Activated naive CD8-positive, alpha-beta T cell treated with anti-CD3 and anti-CD28 coated beads, Interleukin-2, amount 50 U/mL, for 24 hours (primary cell): ENCODE measurements around the gene CPNE9.
A peak's percentile ranks its signal among the peaks of the same experiment; 100 is the strongest.

Experiments used
- ATAC-seq: fragments of 150-1000 bp; cut with Tn5 transposase; one replicate; pipeline ENCODE4 v1.10.0; 2021
- DNase-seq: peaks from one replicate; pipeline ENCODE4 v3.0.0; 2021
- H3K27ac Mint-ChIP-seq: one replicate; pipeline ENCODE4 v1.8.0; 2021; ENCODE audit warnings: mild to moderate bottlenecking, mixed read lengths
- H3K27me3 Mint-ChIP-seq: one replicate; pipeline ENCODE4 v1.8.0; 2021; ENCODE audit warnings: mixed read lengths
- H3K36me3 Mint-ChIP-seq: one replicate; pipeline ENCODE4 v1.8.0; 2021; ENCODE audit warnings: low read depth, mixed read lengths
- H3K4me1 Mint-ChIP-seq: one replicate; pipeline ENCODE4 v1.8.0; 2021; ENCODE audit warnings: mixed read lengths
- H3K4me3 Mint-ChIP-seq: one replicate; pipeline ENCODE4 v1.8.0; 2021; ENCODE audit warnings: mild to moderate bottlenecking, moderate library complexity, mixed read lengths
- H3K9me3 Mint-ChIP-seq: one replicate; pipeline ENCODE4 v1.8.0; 2021; ENCODE audit warnings: mixed read lengths

CPNE9 gene

GRCh38 chr3:9703736-9704346, at the start of gene CPNE9:
Gene CPNE9 (plus strand): TSS chr3:9703833. CDS start chr3:9703997, 164 bp downstream.
- DNase-seq (no peak), ATAC-seq (peak; percentile 8)
- H3K27ac Mint-ChIP-seq = no peak within 1 kb of the TSS
- H3K9me3 Mint-ChIP-seq = no peaks in the 10 kb centered on the region
- peaks cover 35% of the 10 kb centered on the region for H3K27me3 Mint-ChIP-seq
- H3K4me3 Mint-ChIP-seq = no peak within 1 kb of the TSS
- H3K36me3 Mint-ChIP-seq = peaks cover 18% of the 10 kb centered on the region
- peaks cover 8% of the 10 kb centered on the region for H3K4me1 Mint-ChIP-seq

DNA sequence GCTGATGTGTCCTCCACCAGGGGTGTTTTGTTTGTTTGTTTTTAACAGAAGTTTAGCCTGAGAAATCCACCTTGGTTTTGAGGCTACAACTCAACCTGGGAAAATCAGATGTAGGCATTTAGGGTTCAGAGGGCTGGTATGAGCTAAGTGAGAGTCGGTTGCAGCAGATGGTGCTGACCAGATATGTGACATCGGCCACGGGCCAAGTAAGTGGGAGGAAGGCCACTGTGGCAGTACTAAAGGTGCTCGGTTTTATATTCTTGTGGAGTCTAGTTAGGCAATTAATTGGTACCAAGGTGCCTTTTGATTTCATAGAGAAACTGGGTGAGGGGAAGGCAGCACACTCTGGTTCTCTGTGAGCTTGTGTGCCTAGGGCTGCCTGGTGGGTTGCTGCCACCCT, 43.8 kb upstream of the CPNE9 start:
- Mint-ChIP-seq H3K36me3 (peaks cover 36% of the 10 kb centered on the region), H3K4me1 (peaks cover 6% of the 10 kb centered on the region), H3K4me3 (no peak overlapping the region), H3K9me3 (no peaks in the 10 kb centered on the region), H3K27ac (no peak overlapping the region), H3K27me3 (no peaks in the 10 kb centered on the region)
- ATAC-seq = no peak
- no peak for DNase-seq

DNA sequence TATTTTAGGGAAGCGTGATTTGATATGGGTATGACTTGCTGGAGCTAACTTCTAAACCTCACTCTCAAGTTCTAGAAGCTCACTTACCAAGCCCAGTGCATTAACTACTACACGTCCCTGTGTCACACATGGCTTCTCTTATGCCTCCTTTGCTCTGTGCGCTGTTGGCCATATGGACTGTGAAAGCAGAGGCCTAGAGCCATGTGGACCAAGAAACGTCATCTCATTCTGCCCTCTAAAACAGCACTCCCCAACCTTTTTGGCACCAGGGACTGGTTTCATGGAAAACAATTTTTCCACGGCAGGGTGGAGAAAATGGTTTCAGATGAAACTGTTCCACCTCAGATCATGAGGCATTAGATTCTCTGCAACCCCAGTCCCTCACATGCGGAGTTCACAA, 42.7 kb upstream of the CPNE9 start:
- Mint-ChIP-seq H3K4me1 (peaks cover 5% of the 10 kb centered on the region), H3K9me3 (no peaks in the 10 kb centered on the region), H3K27ac (no peak overlapping the region), H3K36me3 (peaks cover 39% of the 10 kb centered on the region), H3K27me3 (no peaks in the 10 kb centered on the region), H3K4me3 (no peak overlapping the region)
- DNase-seq (no peak), ATAC-seq (no peak)

DNA sequence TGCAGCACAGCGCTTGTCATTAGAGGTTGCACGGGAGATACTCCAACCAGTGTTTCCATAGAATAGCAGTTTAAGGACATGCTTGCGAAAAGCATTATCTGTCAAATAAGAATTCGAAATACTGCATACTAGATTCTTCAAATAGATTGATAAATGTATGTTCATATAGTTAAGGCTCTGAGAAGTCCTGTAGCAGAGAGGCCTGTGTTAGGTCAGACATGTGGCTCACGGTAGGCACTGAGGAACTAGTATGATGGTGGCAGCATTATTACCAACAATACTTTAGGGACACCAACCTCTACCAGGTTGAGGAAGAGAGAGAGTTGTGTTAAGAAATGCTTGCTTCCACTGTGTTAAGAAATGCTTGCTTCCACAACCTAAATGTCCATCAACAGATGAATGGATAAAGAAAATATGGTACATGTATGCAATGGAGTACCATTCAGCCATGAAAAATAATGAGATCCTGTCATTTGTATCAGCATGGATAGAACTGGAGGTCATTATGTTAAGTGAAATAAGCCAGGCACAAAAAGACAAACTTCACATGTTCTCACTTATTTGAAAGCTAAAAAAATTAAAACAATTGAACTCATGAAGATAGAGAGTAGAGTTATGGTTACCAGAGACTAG, 39.4 kb upstream of the CPNE9 start:
- Mint-ChIP-seq H3K27me3 (no peaks in the 10 kb centered on the region), H3K36me3 (peaks cover 54% of the 10 kb centered on the region), H3K4me1 (peaks cover 6% of the 10 kb centered on the region), H3K27ac (no peak overlapping the region), H3K4me3 (no peak overlapping the region), H3K9me3 (no peaks in the 10 kb centered on the region)
- DNase-seq (no peak), ATAC-seq (no peak)

DNA sequence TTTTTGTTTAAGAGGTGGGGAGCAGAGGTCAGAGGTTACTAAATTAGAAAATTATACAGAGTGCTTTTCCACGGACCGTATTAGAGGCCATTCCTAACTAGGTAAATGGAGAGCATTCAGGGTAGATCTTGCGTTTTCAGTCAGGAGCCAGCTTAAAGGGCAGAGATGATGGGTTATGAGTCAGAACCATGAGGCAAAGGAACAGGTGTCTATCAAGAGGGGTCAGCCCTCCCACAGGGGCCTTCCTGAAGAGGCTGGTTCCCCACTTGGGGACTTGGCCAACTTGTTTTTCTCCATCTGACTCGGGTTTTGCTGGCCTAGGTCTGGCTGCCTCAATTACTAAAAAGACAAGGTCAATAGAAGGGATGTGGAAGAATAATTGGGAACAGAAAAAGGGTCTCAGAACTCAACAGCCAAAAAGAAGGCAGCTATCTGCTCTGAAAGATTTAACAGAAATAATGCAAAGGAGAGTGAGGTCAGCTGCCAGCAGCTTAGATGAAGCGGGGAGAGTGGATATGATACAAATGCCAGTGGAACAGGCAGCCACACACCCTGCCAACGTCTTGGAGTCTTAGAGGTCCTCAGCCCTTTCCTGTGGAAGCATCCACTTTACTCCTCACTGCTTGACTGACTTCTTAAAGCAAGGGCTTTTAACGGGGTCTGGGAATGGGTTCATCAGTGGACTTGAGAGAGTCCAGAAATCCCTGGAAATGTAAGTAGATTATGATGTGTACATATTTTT, 36.8 kb upstream of the CPNE9 start:
- no peak for DNase-seq
- ATAC-seq = peak; percentile 83
- Mint-ChIP-seq H3K9me3 (no peaks in the 10 kb centered on the region), H3K27me3 (no peaks in the 10 kb centered on the region), H3K36me3 (peaks cover 60% of the 10 kb centered on the region), H3K27ac (no peak overlapping the region), H3K4me3 (no peak overlapping the region), H3K4me1 (peaks cover 6% of the 10 kb centered on the region)

DNA sequence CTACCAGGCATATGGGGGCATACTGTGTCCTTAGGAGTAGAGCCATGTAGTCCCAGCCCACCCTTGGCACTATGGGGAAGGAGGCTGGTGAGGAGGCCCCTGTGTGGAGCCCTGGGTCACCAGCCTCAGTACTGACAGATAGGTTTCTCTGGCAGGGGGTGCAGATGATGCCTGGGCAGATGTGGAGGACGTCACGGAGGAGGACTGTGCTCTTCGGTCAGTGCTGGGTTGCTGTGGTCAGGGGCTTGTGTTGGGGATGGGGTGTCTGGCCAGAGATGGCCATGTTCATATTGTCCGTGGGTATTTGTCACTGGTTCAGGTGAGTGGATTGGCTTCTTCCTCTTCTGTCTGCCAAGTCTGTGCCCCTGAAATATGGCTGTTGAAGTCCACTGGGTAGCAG, 34.4 kb upstream of the CPNE9 start:
- Mint-ChIP-seq H3K9me3 (no peaks in the 10 kb centered on the region), H3K36me3 (peaks cover 57% of the 10 kb centered on the region), H3K27me3 (no peaks in the 10 kb centered on the region), H3K4me3 (no peak overlapping the region), H3K4me1 (peaks cover 6% of the 10 kb centered on the region), H3K27ac (no peak overlapping the region)
- no peak for ATAC-seq
- DNase-seq = no peak

- Mint-ChIP-seq H3K4me1 (peaks cover 5% of the 10 kb centered on the region), H3K9me3 (no peaks in the 10 kb centered on the region), H3K4me3 (no peak overlapping the region), H3K36me3 (peaks cover 55% of the 10 kb centered on the region), H3K27ac (no peak overlapping the region), H3K27me3 (no peaks in the 10 kb centered on the region)
- ATAC-seq (no peak), DNase-seq (no peak)
Measured at GRCh38 chr3:9669720-9670432, 33.8 kb upstream of the CPNE9 start.

GRCh38 chr3:9673082-9673481, 30.6 kb upstream of the CPNE9 start:
- H3K9me3 Mint-ChIP-seq = no peaks in the 10 kb centered on the region
- H3K4me3 Mint-ChIP-seq = no peak overlapping the region
- no peak overlapping the region for H3K27ac Mint-ChIP-seq
- DNase-seq = no peak
- no peak for ATAC-seq
- H3K36me3 Mint-ChIP-seq = peaks cover 46% of the 10 kb centered on the region
- H3K27me3 Mint-ChIP-seq = no peaks in the 10 kb centered on the region
- H3K4me1 Mint-ChIP-seq = no peaks in the 10 kb centered on the region

DNA sequence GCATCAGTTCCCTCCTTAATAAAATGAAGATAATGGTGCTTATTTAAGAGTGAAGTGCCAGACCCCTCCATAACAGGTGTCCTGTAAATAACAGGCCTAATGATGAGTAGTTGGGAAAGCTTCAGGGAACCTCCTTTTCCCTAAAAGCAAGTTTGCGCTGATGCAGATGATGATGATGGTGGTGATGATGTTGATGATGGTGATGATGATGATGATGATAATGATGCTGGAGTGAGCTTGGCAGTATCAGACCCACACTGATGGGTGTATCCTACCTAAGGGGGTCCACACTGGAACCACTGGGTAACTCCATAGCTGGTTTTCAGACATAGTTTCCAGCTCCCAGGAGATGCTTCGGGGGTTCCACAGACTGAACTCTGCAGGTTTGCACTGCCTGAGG, 29.9 kb upstream of the CPNE9 start:
- ATAC-seq (no peak), DNase-seq (no peak)
- H3K27ac Mint-ChIP-seq = no peak overlapping the region
- no peaks in the 10 kb centered on the region for H3K9me3 Mint-ChIP-seq
- H3K36me3 Mint-ChIP-seq = peaks cover 46% of the 10 kb centered on the region
- H3K4me1 Mint-ChIP-seq = no peaks in the 10 kb centered on the region
- no peak overlapping the region for H3K4me3 Mint-ChIP-seq
- H3K27me3 Mint-ChIP-seq = no peaks in the 10 kb centered on the region

- H3K9me3 Mint-ChIP-seq = no peaks in the 10 kb centered on the region
- H3K4me3 Mint-ChIP-seq = no peak overlapping the region
- no peaks in the 10 kb centered on the region for H3K27me3 Mint-ChIP-seq
- H3K36me3 Mint-ChIP-seq = peaks cover 50% of the 10 kb centered on the region
- DNase-seq = no peak
- ATAC-seq = no peak
- no peak overlapping the region for H3K27ac Mint-ChIP-seq
- H3K4me1 Mint-ChIP-seq = no peaks in the 10 kb centered on the region
Measured at GRCh38 chr3:9675736-9676290, 27.8 kb upstream of the CPNE9 start.

- no peak overlapping the region for H3K27ac Mint-ChIP-seq
- peaks cover 50% of the 10 kb centered on the region for H3K36me3 Mint-ChIP-seq
- no peaks in the 10 kb centered on the region for H3K27me3 Mint-ChIP-seq
- ATAC-seq (no peak), DNase-seq (no peak)
- H3K4me1 Mint-ChIP-seq = no peaks in the 10 kb centered on the region
- H3K4me3 Mint-ChIP-seq = no peak overlapping the region
- H3K9me3 Mint-ChIP-seq = no peaks in the 10 kb centered on the region
Measured at GRCh38 chr3:9676785-9677184, 26.8 kb upstream of the CPNE9 start.

DNA sequence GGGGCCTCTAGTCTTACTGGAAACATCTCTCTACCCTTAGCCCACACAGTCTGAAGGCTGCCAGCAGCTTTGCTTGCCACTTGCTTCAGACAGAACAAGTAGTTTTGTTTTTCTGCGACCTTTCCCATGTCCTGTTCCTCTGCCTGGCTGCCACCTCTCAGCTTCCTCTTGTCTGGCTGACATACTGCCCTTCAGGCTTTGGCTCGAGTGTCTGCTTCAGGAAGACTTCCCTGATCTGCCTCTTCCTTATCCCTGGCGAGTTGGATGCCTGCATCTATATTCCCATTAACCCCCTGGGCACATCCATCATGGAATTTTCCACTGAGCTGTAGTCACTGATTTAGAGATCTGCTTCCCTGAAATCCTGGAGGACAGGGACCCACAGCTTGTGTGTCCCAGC, 25.1 kb upstream of the CPNE9 start:
- Mint-ChIP-seq H3K4me3 (no peak overlapping the region), H3K9me3 (no peaks in the 10 kb centered on the region), H3K27ac (no peak overlapping the region), H3K4me1 (no peaks in the 10 kb centered on the region), H3K36me3 (peaks cover 46% of the 10 kb centered on the region), H3K27me3 (no peaks in the 10 kb centered on the region)
- ATAC-seq = no peak
- DNase-seq = no peak

DNA sequence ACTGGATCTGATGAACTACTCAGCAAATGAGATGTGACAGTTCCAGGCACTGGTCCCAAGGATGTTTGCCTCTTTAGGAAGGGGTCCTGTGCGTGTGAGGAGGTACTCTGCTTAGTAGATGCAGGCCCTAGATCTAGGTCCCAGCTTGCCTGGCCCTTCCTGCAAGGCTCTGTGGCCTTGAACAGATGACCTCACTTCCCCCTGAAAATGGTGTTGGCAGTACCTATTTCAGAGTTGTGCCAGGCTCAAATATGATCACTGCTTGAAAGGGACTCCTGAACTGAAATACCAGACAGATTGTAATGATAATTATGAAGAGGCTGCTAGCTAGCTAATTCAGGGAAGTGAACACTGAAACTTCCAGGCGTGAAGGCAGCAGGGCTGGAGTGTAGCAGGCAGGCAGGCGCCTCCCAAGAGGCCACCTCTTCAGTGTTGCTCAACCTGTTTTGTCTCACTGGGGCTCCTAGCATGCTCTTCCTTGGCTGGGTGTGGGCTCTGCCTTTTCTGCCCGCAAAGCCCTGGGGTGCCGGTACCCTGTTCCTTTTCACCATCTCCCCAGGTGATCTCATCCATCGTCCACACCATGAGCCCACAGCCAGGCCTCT, 24.1 kb upstream of the CPNE9 start:
- Mint-ChIP-seq H3K4me1 (no peaks in the 10 kb centered on the region), H3K27me3 (no peaks in the 10 kb centered on the region), H3K4me3 (no peak overlapping the region), H3K9me3 (no peaks in the 10 kb centered on the region), H3K36me3 (peaks cover 48% of the 10 kb centered on the region), H3K27ac (peak overlapping the region; percentile 15)
- ATAC-seq = no peak
- DNase-seq = no peak

- Mint-ChIP-seq H3K36me3 (peaks cover 51% of the 10 kb centered on the region), H3K27ac (no peak overlapping the region), H3K4me3 (no peak overlapping the region)
Measured at GRCh38 chr3:9681011-9681722, 22.5 kb upstream of the CPNE9 start.

More at GRCh38 chr3:9681011-9681722, 22.5 kb upstream of the CPNE9 start:
- Mint-ChIP-seq H3K27me3 (no peaks in the 10 kb centered on the region), H3K9me3 (no peaks in the 10 kb centered on the region), H3K4me1 (no peaks in the 10 kb centered on the region)
- ATAC-seq (no peak), DNase-seq (no peak)
